Natural killer cell (primary cell): Measurements from ENCODE around the gene ZNF451. TPM values are rescaled to one million over a fixed set of nuclear protein-coding genes. Genes with fewer than 3 reads are reported as not detected.
"Not testable (repeated sequence)": the region's sequence is repeated elsewhere in the genome, so short reads cannot be mapped to it uniquely, and the experiment has no call there.

ENCODE experiments used
- ATAC-seq, 3 donors: fragments of 150-1000 bp in 2 of 3; fragments of 200-7000 bp in 1 of 3; cut with Tn5 transposase; 1 replicate in 1 of 3; 2 replicates in 2 of 3; pipeline ENCODE4 v1.10.0; 2021; ENCODE audit warnings: mild to moderate bottlenecking in 2 of 3, moderate library complexity in 2 of 3
- DNase-seq, 2 donors: peaks; one replicate each; pipeline versions ENCODE4 v3.0.0 to v3.0.0-alpha.2; 2013 to 2021; ENCODE audit warnings: mixed read lengths in 1 of 2
- H3K27ac ChIP-seq: one replicate; pipeline ENCODE4 v1.5.1; 2013; ENCODE audit warnings: mild to moderate bottlenecking, low read length
- H3K27me3 ChIP-seq: one replicate; pipeline ENCODE4 v1.6.1; 2013; ENCODE audit warnings: low read length; ENCODE audit not compliant: control insufficient read depth, insufficient read depth
- H3K36me3 ChIP-seq: one replicate; pipeline ENCODE4 v1.6.1; 2013; ENCODE audit warnings: low read length; ENCODE audit not compliant: control insufficient read depth, insufficient read depth
- H3K4me1 ChIP-seq: one replicate; pipeline ENCODE4 v1.6.1; 2013; ENCODE audit warnings: low read length; ENCODE audit not compliant: control insufficient read depth, insufficient read depth
- H3K4me3 ChIP-seq: one replicate; pipeline ENCODE4 v1.5.1; 2013; ENCODE audit warnings: low read length
- H3K9me3 ChIP-seq: one replicate; pipeline ENCODE4 v1.6.1; 2013; ENCODE audit warnings: low read length; ENCODE audit not compliant: control insufficient read depth, insufficient read depth
- H3K27ac Mint-ChIP-seq, 2 donors: one replicate each; pipeline ENCODE4 v1.8.0; 2022; ENCODE audit warnings: mild to moderate bottlenecking in 2 of 2, mixed read lengths in 2 of 2, moderate library complexity in 1 of 2
- H3K27me3 Mint-ChIP-seq, 2 donors: one replicate each; pipeline ENCODE4 v1.8.0; 2022; ENCODE audit warnings: low read depth in 2 of 2, mixed read lengths in 2 of 2
- H3K36me3 Mint-ChIP-seq: one replicate; pipeline ENCODE4 v1.8.0; 2022; ENCODE audit warnings: mixed read lengths
- H3K4me1 Mint-ChIP-seq, 2 donors: one replicate each; pipeline ENCODE4 v1.8.0; 2022; ENCODE audit warnings: mixed read lengths in 2 of 2
- H3K4me3 Mint-ChIP-seq: one replicate; pipeline ENCODE4 v1.8.0; 2022; ENCODE audit warnings: mild to moderate bottlenecking, moderate library complexity, mixed read lengths
- H3K9me3 Mint-ChIP-seq, 2 donors: one replicate each; pipeline ENCODE4 v1.8.0; 2022; ENCODE audit warnings: mixed read lengths in 2 of 2
- WGBS: methylation state at CpG from one replicate; pipeline ENCODE4 v1.1.7; 2013; ENCODE audit warnings: missing lambda C conversion rate; ENCODE audit not compliant: insufficient coverage; 5-methylcytosine and 5-hydroxymethylcytosine counted together
- intact Hi-C: fragments of 100-400 bp; cut with micrococcal nuclease; formaldehyde crosslinking; loops from one replicate; pipeline ENCODE4 v1.14.2; 2022
- total RNA-seq, 4 donors: library from RNA; stranded (reverse); fragments of 120-200 nt in 1 of 4; gene quantifications; one replicate each; pipeline versions ENCODE4 v1.2.3 to v1.2.4, GENCODE V29; 2013 to 2022
- TF ChIP-seq, protein P1 (sequence below): fragments of 200-600 bp; IDR thresholded peaks from one replicate; pipeline ENCODE4 v1.8.0; 2022; ENCODE audit warnings: antibody characterized with exemption

Gene ZNF451, protein sequence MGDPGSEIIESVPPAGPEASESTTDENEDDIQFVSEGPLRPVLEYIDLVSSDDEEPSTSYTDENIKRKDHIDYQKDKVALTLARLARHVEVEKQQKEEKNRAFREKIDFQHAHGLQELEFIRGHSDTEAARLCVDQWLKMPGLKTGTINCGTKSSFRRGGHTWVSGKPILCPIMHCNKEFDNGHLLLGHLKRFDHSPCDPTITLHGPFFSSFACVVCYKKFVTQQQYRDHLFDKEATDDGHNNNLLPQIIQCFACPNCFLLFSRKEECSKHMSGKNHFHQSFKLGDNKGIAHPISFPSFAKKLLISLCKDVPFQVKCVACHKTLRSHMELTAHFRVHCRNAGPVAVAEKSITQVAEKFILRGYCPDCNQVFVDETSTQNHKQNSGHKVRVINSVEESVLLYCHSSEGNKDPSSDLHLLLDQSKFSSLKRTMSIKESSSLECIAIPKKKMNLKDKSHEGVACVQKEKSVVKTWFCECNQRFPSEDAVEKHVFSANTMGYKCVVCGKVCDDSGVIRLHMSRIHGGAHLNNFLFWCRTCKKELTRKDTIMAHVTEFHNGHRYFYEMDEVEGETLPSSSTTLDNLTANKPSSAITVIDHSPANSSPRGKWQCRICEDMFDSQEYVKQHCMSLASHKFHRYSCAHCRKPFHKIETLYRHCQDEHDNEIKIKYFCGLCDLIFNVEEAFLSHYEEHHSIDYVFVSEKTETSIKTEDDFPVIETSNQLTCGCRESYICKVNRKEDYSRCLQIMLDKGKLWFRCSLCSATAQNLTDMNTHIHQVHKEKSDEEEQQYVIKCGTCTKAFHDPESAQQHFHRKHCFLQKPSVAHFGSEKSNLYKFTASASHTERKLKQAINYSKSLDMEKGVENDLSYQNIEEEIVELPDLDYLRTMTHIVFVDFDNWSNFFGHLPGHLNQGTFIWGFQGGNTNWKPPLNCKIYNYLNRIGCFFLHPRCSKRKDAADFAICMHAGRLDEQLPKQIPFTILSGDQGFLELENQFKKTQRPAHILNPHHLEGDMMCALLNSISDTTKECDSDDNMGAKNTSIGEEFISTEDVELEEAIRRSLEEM
- 100 to 1,000 TPM; 121 to 131 (median 122) TPM for total RNA-seq
- total RNA-seq (2013) = 112 TPM

DNA sequence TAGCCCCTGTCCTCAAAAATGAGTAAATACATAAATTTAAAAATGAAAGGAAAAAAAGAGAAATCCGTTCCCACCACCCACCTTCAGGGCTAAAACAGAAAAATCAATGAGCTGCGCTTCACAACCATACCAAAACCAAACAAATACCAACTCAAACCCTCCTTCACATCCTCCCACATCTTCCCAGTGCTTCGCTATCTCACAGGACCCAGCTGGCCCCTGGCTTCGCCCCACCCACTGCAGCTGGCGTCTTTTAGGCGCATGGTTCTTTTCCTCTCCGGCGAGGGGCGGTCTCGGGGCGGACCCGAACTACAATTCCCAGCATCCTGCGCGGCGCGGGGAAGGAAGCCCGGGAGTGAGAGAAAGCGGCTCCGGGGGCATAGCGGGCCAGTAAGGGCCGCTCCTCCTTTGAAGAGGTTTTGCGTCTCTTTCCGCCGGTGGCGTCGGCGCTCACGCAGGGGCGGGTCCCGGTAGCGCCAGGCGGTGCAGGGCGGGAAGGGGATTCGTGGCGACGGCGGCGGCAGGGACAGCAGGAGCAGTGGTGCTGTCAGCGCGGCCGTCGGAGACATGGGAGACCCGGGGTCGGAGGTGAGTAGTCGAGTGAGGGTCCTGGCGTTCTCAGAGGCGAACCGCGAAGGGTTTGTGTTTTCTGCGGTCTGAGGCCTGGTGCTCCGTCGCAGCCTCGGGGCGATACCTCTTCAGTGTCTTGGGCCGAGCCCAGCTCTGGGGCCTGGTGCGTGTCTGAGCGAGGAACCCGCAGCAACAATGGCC, at the start of gene ZNF451:
Gene ZNF451, plus strand, starts transcription at position 502 of the 771 bp plus-strand sequence. Its CDS starts 66 bp downstream, at position 568.
- 0% methylated on average over 44 of the region's 58 CpGs for WGBS
- H3K27ac Mint-ChIP-seq = peak within 1 kb of the TSS; percentile 87 to 93
- H3K27ac ChIP-seq = peak within 1 kb of the TSS; percentile 78

DNA sequence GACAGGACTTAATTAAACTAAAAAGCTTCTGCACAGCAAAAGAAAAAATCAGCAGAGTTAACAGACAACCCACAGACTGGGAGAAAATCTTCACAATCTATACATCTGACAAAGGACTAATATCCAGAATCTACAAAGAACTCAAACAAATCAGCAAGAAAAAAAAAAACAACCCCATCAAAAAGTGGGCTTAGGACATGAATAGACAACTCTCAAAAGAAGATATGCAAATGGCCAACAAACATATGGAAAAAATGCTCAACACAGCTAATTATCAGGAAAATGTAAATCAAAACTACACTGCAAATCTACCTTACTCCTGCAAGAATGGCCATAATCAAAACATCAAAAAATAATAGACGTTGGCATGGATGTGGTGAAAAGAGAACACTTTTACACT, 45.9 kb upstream of the ZNF451 start:
- DNase-seq, H3K4me3 ChIP-seq, H3K9me3 ChIP-seq, H3K9me3 Mint-ChIP-seq, H3K4me3 Mint-ChIP-seq, intact Hi-C loops, H3K36me3 ChIP-seq, ATAC-seq, H3K27ac ChIP-seq, H3K36me3 Mint-ChIP-seq, H3K27ac Mint-ChIP-seq, H3K4me1 ChIP-seq, H3K27me3 ChIP-seq: not testable (repeated sequence)
- peaks cover 12 to 14% of the 10 kb centered on the region in 2 donors for H3K27me3 Mint-ChIP-seq
- peaks cover 20 to 23% of the 10 kb centered on the region in 2 donors for H3K4me1 Mint-ChIP-seq
- no CpG with 5 or more reads among the region's 1 CpG for WGBS

More for the DNA sequence above, at the start of gene ZNF451:
- Histone ChIP-seq H3K36me3 (no peaks in the 10 kb centered on the region), H3K4me3 (peak within 1 kb of the TSS; percentile 71), H3K4me1 (peaks cover 6% of the 10 kb centered on the region), H3K27me3 (no peaks in the 10 kb centered on the region), H3K9me3 (no peaks in the 10 kb centered on the region)
- TF ChIP-seq, protein P1, sequence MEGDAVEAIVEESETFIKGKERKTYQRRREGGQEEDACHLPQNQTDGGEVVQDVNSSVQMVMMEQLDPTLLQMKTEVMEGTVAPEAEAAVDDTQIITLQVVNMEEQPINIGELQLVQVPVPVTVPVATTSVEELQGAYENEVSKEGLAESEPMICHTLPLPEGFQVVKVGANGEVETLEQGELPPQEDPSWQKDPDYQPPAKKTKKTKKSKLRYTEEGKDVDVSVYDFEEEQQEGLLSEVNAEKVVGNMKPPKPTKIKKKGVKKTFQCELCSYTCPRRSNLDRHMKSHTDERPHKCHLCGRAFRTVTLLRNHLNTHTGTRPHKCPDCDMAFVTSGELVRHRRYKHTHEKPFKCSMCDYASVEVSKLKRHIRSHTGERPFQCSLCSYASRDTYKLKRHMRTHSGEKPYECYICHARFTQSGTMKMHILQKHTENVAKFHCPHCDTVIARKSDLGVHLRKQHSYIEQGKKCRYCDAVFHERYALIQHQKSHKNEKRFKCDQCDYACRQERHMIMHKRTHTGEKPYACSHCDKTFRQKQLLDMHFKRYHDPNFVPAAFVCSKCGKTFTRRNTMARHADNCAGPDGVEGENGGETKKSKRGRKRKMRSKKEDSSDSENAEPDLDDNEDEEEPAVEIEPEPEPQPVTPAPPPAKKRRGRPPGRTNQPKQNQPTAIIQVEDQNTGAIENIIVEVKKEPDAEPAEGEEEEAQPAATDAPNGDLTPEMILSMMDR = no peak
- no peaks in the 10 kb centered on the region for H3K36me3 Mint-ChIP-seq
- intact Hi-C loops = loop anchor here (1.0 to 2.0 kb wide), 3 partner anchors 43 to 133 kb away; partner anchors contain the start of genes BAG2, KIAA1586 and RAB23
- H3K27me3 Mint-ChIP-seq = no peaks in the 10 kb centered on the region
- H3K9me3 Mint-ChIP-seq = no peaks in the 10 kb centered on the region
- H3K4me1 Mint-ChIP-seq = peaks cover 31 to 35% of the 10 kb centered on the region in 2 donors
- DNase-seq = peak; percentile 93 to 96
- ATAC-seq = peak; percentile 91 to 97 (median 93)
- peak within 1 kb of the TSS; percentile 94 for H3K4me3 Mint-ChIP-seq

DNA sequence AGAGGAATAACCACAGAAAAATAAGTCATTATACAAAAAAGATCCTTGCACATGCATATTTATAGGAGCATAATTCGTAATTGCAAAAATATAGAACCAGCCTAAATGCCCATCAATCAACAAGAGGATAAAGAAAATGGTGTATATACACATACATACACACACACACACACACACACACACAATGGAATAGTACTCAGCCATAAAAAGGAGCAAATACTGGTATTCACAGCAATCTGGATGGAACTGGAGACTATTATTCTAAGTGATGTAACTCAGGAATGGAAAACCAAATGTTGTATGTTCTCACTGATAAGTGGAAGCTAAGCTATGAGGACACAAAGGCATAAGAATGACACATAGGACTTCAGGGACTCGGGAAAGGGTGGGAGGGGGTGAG, 45.4 kb upstream of the ZNF451 start:
- TF ChIP-seq, protein P1 = no peak
- DNase-seq (no peak), ATAC-seq (no peak)
- Histone ChIP-seq H3K9me3 (no peaks in the 10 kb centered on the region), H3K4me3 (no peak overlapping the region), H3K4me1 (peaks cover 4% of the 10 kb centered on the region), H3K36me3 (no peaks in the 10 kb centered on the region), H3K27ac (no peak overlapping the region), H3K27me3 (no peaks in the 10 kb centered on the region)
- H3K36me3 Mint-ChIP-seq = no peaks in the 10 kb centered on the region
- intact Hi-C loops = no loop called here
- no peaks in the 10 kb centered on the region for H3K9me3 Mint-ChIP-seq
- H3K27me3 Mint-ChIP-seq = peaks cover 9 to 11% of the 10 kb centered on the region in 2 donors
- peaks cover 25 to 28% of the 10 kb centered on the region in 2 donors for H3K4me1 Mint-ChIP-seq
- no peak overlapping the region for H3K4me3 Mint-ChIP-seq
- WGBS = 89% methylated on average over 1 of the region's 2 CpGs
- no peak overlapping the region for H3K27ac Mint-ChIP-seq

DNA sequence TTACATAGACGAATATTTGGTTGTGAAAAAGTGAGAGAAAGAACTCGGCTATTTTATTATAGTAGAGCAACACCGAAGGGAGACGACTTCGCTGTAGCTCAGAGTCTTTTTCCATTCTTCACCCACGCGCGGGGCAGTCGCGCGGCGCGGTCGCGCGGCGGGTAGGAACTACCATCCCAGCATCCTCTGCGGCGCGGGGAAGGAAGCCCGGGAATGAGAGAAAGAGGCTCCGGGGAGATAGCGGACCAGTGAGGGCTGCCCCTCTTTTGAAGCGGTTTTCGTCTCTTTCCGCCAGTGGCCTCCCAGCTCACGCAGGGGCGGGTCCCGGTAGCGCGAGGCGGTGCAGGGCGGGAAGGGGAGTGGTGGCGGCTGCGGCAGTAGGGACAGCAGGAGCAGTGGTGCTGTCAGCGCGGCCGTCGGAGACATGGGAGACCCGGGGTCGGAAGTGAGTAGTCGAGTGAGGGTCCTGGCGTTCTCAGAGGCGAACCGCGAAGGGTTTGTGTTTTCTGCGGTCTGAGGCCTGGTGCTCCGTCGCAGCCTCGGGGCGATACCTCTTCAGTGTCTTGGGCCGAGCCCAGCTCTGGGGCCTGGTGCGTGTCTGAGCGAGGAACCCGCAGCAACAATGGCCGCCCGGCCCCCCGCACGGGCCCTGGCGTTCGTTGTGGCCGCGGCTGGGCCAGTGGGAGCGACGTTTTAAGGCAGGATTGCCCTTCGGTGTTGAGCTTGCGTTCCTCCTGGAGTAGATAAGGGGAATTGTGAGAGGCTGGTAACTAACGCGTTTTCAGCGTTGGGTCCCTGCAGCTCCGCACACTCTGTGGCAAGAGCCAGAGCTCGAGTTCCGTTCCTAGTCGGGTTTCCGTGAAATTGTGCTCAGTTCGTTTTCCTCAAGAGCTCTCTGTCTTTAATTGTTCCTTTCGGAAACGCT, 43.4 kb upstream of the ZNF451 start, which contains the start of gene KIAA1586:
Gene KIAA1586, plus strand, starts transcription at position 362 of the 925 bp plus-strand sequence. Its CDS starts 63 bp downstream, at position 425.
- not testable (repeated sequence) for H3K27me3 ChIP-seq, H3K27me3 Mint-ChIP-seq, H3K9me3 Mint-ChIP-seq, H3K9me3 ChIP-seq, H3K27ac ChIP-seq, H3K36me3 ChIP-seq, H3K4me1 ChIP-seq, H3K36me3 Mint-ChIP-seq
- WGBS = under 1% methylated on average over 40 of the region's 78 CpGs
- ATAC-seq (peak; percentile 76 to 88 (median 83)), DNase-seq (peak; percentile 69 to 88)
- H3K27ac Mint-ChIP-seq = peak within 1 kb of the TSS; percentile 87 to 95
- intact Hi-C loops = loop anchor here (2.0 to 5.0 kb wide), 3 partner anchors 42 to 176 kb away; partner anchors contain the start of genes BAG2 and RAB23
- peak within 1 kb of the TSS; percentile 46 for H3K4me3 ChIP-seq
- H3K4me3 Mint-ChIP-seq = peak within 1 kb of the TSS; percentile 95
- H3K4me1 Mint-ChIP-seq = peaks cover 30 to 33% of the 10 kb centered on the region in 2 donors

DNA sequence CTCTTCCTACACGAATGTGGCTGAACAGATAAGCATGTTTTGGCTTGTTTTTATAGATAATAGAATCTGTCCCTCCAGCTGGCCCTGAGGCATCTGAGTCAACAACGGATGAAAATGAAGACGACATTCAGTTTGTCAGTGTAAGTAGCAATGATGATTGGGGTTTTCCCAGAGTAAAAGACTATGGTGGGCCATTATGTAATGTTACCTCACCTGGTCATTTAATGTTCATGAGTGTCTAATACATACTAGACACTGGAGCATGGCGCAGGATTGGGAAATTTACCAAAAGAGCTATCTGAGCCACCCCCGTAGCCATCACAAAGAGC, 42.8 kb upstream of the ZNF451 start:
- H3K36me3 Mint-ChIP-seq, H3K4me3 ChIP-seq, H3K27ac Mint-ChIP-seq, DNase-seq, H3K4me1 ChIP-seq, H3K27ac ChIP-seq, H3K27me3 ChIP-seq, H3K9me3 ChIP-seq, H3K4me3 Mint-ChIP-seq, H3K9me3 Mint-ChIP-seq, H3K27me3 Mint-ChIP-seq: not testable (repeated sequence)
- ATAC-seq = peak; percentile 54 to 67 (median 55)
- H3K4me1 Mint-ChIP-seq = peaks cover 30 to 33% of the 10 kb centered on the region in 2 donors
- no CpG with 5 or more reads among the region's 5 CpGs for WGBS
- peaks cover 13% of the 10 kb centered on the region for H3K36me3 ChIP-seq
- intact Hi-C loops = loop anchor here (2.0 to 5.0 kb wide), 3 partner anchors 42 to 175 kb away; partner anchors contain the start of genes BAG2 and RAB23
